Measurements from ENCODE around the gene KLHL29. TPM values are rescaled to one million over a fixed set of nuclear protein-coding genes. Genes with fewer than 3 reads are reported as not detected.

KLHL29 gene
- total RNA-seq, 1 donor from 2014 or later, result 4.4 TPM

DNA sequence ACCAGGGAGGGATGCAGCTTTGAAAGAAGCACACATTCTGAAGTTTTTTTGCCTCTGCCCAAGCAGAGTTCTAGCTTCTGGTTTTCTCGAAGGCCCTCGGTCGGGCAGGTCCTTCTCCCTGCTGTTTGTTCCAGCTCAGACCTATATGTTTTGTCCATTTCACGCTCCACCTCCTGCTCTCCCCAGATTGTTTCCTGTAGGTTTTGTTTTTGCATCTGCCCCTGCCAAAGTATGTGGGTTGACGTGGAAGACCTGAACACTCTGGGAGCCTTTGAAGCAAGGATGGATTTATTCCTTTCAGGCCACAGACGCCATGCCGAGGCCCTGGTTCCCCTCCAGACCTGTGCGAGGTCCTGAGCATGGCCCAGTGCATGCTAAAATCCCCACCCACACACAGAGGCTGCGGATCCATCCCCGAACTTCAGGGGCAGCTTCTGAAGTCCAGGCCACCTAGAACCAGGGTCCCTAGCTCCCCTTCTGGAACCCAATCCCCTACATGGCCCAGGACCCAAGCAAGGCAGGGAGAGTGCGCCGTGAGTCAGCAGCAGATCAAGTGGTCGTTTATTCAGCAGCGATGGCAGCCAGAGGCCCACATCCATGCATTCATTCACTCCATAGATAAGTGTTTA lies 205.4 kb downstream of the KLHL29 start:
- no peak overlapping the region for H3K4me3 Mint-ChIP-seq (ENCODE audit: low read depth)

DNA sequence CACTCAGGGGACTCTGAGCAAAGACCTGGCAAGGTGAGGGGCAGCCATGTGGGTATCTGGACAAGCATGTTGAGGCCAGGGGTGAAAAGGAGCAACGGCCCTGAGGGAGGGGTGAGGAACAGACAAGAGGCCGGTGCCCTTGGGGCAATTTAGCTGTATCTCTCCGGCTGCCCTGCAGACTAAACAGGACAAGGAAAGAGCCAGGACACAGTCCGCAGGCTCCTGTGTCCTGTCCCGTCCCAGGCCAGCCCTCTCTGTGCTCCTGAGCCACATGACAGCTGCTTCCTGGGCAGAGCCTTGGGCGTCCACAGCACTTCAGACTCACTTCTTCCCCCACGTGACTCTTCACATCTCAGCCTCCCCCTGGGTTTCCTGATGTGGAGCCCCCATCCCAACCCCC lies 206.1 kb downstream of the KLHL29 start:
- Mint-ChIP-seq H3K36me3 (ENCODE audit: insufficient read depth) (no peaks in the 10 kb centered on the region), H3K4me3 (ENCODE audit: low read depth) (no peak overlapping the region), H3K9me3 (ENCODE audit: low read depth) (no peaks in the 10 kb centered on the region), H3K27ac (peak overlapping the region; percentile 86), H3K27me3 (peaks cover 17% of the 10 kb centered on the region), H3K4me1 (ENCODE audit: low read depth) (peaks cover 30% of the 10 kb centered on the region)
- DNase-seq (ENCODE audit: low spot score, unreplicated experiment), result no peak
- TF ChIP-seq, protein P1, sequence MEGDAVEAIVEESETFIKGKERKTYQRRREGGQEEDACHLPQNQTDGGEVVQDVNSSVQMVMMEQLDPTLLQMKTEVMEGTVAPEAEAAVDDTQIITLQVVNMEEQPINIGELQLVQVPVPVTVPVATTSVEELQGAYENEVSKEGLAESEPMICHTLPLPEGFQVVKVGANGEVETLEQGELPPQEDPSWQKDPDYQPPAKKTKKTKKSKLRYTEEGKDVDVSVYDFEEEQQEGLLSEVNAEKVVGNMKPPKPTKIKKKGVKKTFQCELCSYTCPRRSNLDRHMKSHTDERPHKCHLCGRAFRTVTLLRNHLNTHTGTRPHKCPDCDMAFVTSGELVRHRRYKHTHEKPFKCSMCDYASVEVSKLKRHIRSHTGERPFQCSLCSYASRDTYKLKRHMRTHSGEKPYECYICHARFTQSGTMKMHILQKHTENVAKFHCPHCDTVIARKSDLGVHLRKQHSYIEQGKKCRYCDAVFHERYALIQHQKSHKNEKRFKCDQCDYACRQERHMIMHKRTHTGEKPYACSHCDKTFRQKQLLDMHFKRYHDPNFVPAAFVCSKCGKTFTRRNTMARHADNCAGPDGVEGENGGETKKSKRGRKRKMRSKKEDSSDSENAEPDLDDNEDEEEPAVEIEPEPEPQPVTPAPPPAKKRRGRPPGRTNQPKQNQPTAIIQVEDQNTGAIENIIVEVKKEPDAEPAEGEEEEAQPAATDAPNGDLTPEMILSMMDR (IDR thresholded peaks at IDR 0.05; ENCODE audit: unreplicated experiment), result no peak

More for the DNA sequence above, 205.4 kb downstream of the KLHL29 start:
- TF ChIP-seq, protein P1 (IDR thresholded peaks at IDR 0.05; ENCODE audit: unreplicated experiment), result no peak
- H3K36me3 Mint-ChIP-seq (ENCODE audit: insufficient read depth), result no peaks in the 10 kb centered on the region
- H3K27ac Mint-ChIP-seq, result no peak overlapping the region
- no peaks in the 10 kb centered on the region for H3K9me3 Mint-ChIP-seq (ENCODE audit: low read depth)
- DNase-seq (ENCODE audit: low spot score, unreplicated experiment), result no peak
- H3K27me3 Mint-ChIP-seq, result peaks cover 19% of the 10 kb centered on the region
- peaks cover 27% of the 10 kb centered on the region for H3K4me1 Mint-ChIP-seq (ENCODE audit: low read depth)

DNA sequence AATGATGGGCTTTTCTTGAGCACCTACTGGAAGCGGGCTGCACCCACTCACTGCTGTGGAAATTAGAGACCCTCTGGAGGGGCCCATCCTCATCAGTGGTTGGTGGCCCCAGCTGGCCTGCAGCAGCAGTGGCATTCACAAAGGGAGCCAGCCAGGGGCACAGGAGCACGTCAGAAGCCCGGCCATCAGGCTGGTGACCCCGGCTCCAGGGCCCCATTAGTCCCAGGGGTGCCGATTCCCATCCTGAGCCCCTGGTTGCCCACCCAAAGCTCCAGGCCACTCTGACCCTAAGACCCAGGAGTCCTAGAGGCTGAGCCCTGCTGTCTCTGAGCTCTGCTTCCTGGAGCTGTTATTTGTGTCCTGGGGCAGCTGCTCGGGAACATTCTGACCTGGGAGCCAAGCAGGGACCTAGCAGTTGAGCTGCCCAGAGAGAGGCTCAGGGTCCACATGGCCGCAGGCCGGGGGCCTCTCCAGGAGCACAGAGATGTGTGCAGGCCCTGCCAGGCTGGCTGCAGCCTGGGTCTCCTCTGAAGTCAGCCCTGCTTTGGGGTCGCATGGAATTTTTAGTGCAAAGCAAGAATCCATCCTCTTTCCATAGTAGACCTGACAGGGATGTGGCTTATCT lies 207.2 kb downstream of the KLHL29 start:
- Mint-ChIP-seq H3K27ac (no peak overlapping the region), H3K36me3 (ENCODE audit: insufficient read depth) (no peaks in the 10 kb centered on the region), H3K9me3 (ENCODE audit: low read depth) (no peaks in the 10 kb centered on the region), H3K4me1 (ENCODE audit: low read depth) (peaks cover 26% of the 10 kb centered on the region), H3K27me3 (peaks cover 14% of the 10 kb centered on the region), H3K4me3 (ENCODE audit: low read depth) (no peak overlapping the region)
- TF ChIP-seq, protein P1 (IDR thresholded peaks at IDR 0.05; ENCODE audit: unreplicated experiment), result no peak
- no peak for DNase-seq (ENCODE audit: low spot score, unreplicated experiment)

DNA sequence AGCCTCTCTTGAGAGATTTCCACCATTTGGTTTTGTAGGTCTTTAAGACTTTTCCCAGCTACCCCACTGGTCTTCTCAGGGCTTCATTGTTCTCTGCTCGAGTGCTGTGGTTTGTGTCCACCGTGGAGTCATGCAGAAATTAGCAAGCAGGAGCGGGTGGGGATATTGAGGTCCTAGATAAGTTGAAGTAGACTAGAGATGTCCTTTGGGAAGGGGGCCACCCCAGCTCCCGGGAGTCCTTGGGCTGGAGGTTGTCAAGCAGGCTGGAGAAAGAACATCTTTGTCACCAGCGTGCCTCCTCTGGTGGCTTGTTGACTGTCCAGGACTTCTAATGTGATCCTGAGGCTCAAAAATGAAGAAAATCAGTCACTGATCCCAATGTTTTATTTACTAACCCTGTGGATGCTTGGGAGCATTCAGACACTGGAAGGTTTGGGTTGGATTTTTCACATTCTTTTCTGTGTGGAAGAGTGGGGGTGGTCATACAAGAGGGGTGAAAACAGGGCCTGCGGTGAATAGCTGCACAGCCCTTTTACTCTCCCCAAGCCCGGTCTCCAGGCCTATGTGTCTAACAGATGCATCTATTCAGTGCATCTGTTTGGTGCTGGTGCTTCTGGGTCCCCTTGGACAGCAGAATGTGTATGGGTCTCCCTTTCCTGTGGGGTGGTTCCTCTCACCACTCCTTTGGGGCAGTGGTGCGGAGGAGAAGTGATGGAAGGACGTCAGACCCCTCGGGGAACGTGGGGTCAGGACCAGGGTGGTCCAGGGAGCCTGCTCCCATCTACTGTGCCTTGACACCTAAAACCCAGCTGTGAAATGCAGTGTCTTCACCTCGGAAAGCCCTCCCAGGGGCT lies 208.1 kb downstream of the KLHL29 start:
- peaks cover 14% of the 10 kb centered on the region for H3K27me3 Mint-ChIP-seq
- H3K9me3 Mint-ChIP-seq (ENCODE audit: low read depth), result no peaks in the 10 kb centered on the region
- no peak for DNase-seq (ENCODE audit: low spot score, unreplicated experiment)
- H3K36me3 Mint-ChIP-seq (ENCODE audit: insufficient read depth), result no peaks in the 10 kb centered on the region
- H3K27ac Mint-ChIP-seq, result peak overlapping the region; percentile 67
- peaks cover 19% of the 10 kb centered on the region for H3K4me1 Mint-ChIP-seq (ENCODE audit: low read depth)
- no peak overlapping the region for H3K4me3 Mint-ChIP-seq (ENCODE audit: low read depth)
- TF ChIP-seq, protein P1 (IDR thresholded peaks at IDR 0.05; ENCODE audit: unreplicated experiment), result no peak

DNA sequence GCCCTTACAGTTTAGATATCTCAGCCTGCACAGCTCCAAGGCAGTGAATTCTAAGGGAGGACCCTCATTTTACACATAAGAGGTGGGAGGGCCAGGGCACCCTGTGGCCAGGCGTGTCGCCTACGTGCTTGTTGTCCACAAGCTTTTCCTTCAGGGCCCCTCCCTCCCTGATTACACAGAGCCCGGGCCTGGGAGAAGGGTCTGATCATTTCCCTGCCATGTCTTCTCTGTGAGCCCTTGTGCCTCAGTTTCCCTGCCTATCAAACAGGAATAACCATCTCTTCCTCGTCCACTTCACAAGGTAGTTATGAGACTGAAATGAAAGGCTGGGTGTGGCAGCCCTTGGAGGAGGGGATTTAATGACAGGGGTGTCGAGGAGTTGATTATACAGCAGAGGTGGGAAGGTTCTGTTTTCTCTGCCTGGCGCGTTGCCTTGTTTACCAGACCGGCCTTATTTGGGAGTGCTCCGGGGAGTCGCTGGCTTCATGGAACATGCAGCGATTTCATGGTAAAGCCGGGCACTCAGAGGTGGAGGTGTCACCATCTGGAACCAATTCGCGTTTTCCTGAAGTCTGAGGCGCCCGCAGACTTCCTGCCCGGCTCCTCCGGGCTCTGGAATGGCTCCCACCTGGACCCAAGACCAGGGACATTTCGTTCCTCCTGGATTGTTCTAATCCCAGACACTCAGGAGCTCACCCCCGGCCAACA lies 208.9 kb downstream of the KLHL29 start:
- Mint-ChIP-seq H3K4me1 (ENCODE audit: low read depth) (peaks cover 12% of the 10 kb centered on the region), H3K9me3 (ENCODE audit: low read depth) (no peaks in the 10 kb centered on the region), H3K27ac (no peak overlapping the region), H3K27me3 (peaks cover 14% of the 10 kb centered on the region), H3K4me3 (ENCODE audit: low read depth) (no peak overlapping the region), H3K36me3 (ENCODE audit: insufficient read depth) (no peaks in the 10 kb centered on the region)
- TF ChIP-seq, protein P1 (IDR thresholded peaks at IDR 0.05; ENCODE audit: unreplicated experiment), result no peak
- DNase-seq (ENCODE audit: low spot score, unreplicated experiment), result no peak

All from progenitor cell of endocrine pancreas (in vitro differentiated cells).